Measurements from ENCODE around the gene DOCK2. TPM values are rescaled to one million over a fixed set of nuclear protein-coding genes. Genes with fewer than 3 reads are reported as not detected.
A peak's percentile ranks its signal among the peaks of the same experiment; 100 is the strongest.

The DOCK2 gene
- total RNA-seq, 2 experiments from 2014 or later = 248 to 270 TPM

DNA sequence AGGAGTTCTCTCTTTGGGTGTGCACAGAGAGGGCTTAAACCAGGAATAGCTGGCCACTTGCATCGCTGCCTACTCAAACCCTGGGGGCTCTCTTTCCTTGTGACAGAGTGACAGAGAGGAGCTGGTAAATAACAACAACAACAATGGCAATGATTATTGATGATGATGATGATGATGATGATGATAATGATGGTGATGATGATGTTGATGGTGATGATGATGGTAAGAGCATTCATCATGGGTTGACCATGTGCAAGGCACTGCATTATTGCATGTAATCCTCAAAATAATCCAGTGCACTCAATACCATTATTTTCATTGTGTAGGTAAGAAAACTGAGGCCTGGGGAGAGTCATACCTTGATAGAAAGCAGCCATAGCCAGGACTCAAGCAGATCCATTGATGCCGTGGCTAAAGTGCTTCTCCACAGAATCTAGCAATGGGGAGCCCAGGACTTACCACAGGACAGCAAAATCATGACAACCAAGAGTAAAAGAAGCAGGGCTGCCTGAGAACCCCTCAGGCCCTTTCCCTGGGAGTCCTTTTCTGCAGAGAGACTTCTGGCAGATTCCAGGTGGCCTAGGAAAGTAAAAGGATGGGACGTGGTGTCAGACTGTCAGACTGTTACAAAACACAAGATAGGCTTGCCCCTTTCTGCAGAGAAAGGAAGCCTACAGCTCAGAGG, 473.5 kb downstream of the DOCK2 start:
- ChIA-PET CTCF (interaction anchor here (0.7 to 1.2 kb wide), 2 partner anchors 9 to 40 kb away, joined by 3 read pairs; no protein-coding TSS in a partner anchor), POLR2A (no interaction called here)
- Mint-ChIP-seq H3K4me1 (no peaks in the 10 kb centered on the region), H3K27me3 (peaks cover 12% of the 10 kb centered on the region), H3K27ac (no peak overlapping the region), H3K9me3 (no peaks in the 10 kb centered on the region), H3K36me3 (ENCODE audit: low read depth) (no peaks in the 10 kb centered on the region), H3K4me3 (no peak overlapping the region)
- DNase-seq = no peak

- Mint-ChIP-seq H3K4me3 (no peak overlapping the region), H3K27ac (no peak overlapping the region), H3K4me1 (no peaks in the 10 kb centered on the region), H3K36me3 (ENCODE audit: low read depth) (no peaks in the 10 kb centered on the region), H3K9me3 (no peaks in the 10 kb centered on the region), H3K27me3 (peaks cover 11% of the 10 kb centered on the region)
- ChIA-PET POLR2A (no interaction called here), CTCF (interaction anchor here (1.2 kb wide), 1 partner anchor 10 kb away, joined by 3 read pairs; no protein-coding TSS in a partner anchor)
- DNase-seq = no peak
Observed at GRCh38 chr5:170111088-170111785, 474.2 kb downstream of the DOCK2 start.

GRCh38 chr5:170112876-170113521, 475.9 kb downstream of the DOCK2 start:
- H3K9me3 Mint-ChIP-seq = no peaks in the 10 kb centered on the region
- CTCF ChIA-PET = interaction anchor here (0.9 kb wide), 1 partner anchor 12 kb away, joined by 3 read pairs; no protein-coding TSS in a partner anchor
- no peak for DNase-seq
- H3K4me3 Mint-ChIP-seq = no peak overlapping the region
- POLR2A ChIA-PET = no interaction called here
- peaks cover 10% of the 10 kb centered on the region for H3K27me3 Mint-ChIP-seq
- no peaks in the 10 kb centered on the region for H3K4me1 Mint-ChIP-seq
- no peaks in the 10 kb centered on the region for H3K36me3 Mint-ChIP-seq (ENCODE audit: low read depth)
- H3K27ac Mint-ChIP-seq = no peak overlapping the region

GRCh38 chr5:170113522-170113900, 476.4 kb downstream of the DOCK2 start:
- DNase-seq = no peak
- Mint-ChIP-seq H3K9me3 (no peaks in the 10 kb centered on the region), H3K27me3 (peaks cover 12% of the 10 kb centered on the region), H3K4me3 (no peak overlapping the region), H3K4me1 (no peaks in the 10 kb centered on the region), H3K27ac (no peak overlapping the region), H3K36me3 (ENCODE audit: low read depth) (no peaks in the 10 kb centered on the region)
- POLR2A ChIA-PET = no interaction called here
- CTCF ChIA-PET = interaction anchor here (0.9 kb wide), 1 partner anchor 13 kb away, joined by 3 read pairs; no protein-coding TSS in a partner anchor

GRCh38 chr5:170114271-170114670, 477.2 kb downstream of the DOCK2 start:
- no peaks in the 10 kb centered on the region for H3K36me3 Mint-ChIP-seq (ENCODE audit: low read depth)
- H3K4me3 Mint-ChIP-seq = no peak overlapping the region
- H3K27me3 Mint-ChIP-seq = peaks cover 17% of the 10 kb centered on the region
- H3K9me3 Mint-ChIP-seq = no peaks in the 10 kb centered on the region
- no peak for DNase-seq
- H3K4me1 Mint-ChIP-seq = no peaks in the 10 kb centered on the region
- POLR2A ChIA-PET = no interaction called here
- H3K27ac Mint-ChIP-seq = no peak overlapping the region
- CTCF ChIA-PET = no interaction called here

DNA sequence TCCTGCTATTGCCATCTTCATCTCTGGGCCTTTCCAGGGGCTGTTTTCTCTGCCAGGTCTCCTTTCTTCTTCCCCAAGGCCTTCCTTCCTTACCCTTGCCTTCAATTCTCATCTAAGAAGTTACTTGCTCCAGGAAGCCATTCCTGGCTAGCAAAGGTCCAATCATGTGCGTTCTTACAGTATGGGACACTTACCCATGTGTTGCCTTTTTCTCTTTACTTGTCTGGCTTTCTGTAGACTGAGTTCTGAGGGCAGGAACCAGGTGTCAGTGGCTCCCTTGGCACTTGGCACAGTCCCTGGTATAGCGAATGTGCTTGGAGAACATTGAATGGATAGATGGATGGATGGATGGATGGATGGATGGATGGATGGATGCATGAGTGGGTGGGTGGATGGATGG, 478.9 kb downstream of the DOCK2 start:
- ChIA-PET CTCF (no interaction called here), POLR2A (no interaction called here)
- Mint-ChIP-seq H3K4me1 (no peaks in the 10 kb centered on the region), H3K36me3 (ENCODE audit: low read depth) (no peaks in the 10 kb centered on the region), H3K27ac (no peak overlapping the region), H3K27me3 (peaks cover 28% of the 10 kb centered on the region), H3K4me3 (no peak overlapping the region), H3K9me3 (no peaks in the 10 kb centered on the region)
- no peak for DNase-seq

- CTCF ChIA-PET = no interaction called here
Observed at GRCh38 chr5:170117736-170118135, 480.7 kb downstream of the DOCK2 start.

GRCh38 chr5:170120576-170120975, 483.5 kb downstream of the DOCK2 start:
- Mint-ChIP-seq H3K4me3 (no peak overlapping the region), H3K27ac (no peak overlapping the region), H3K36me3 (ENCODE audit: low read depth) (no peaks in the 10 kb centered on the region), H3K4me1 (no peaks in the 10 kb centered on the region), H3K9me3 (no peaks in the 10 kb centered on the region), H3K27me3 (peaks cover 37% of the 10 kb centered on the region)
- ChIA-PET POLR2A (no interaction called here), CTCF (no interaction called here)
- no peak for DNase-seq

More at GRCh38 chr5:170117736-170118135, 480.7 kb downstream of the DOCK2 start:
- Mint-ChIP-seq H3K27me3 (peaks cover 39% of the 10 kb centered on the region), H3K4me1 (no peaks in the 10 kb centered on the region), H3K4me3 (no peak overlapping the region), H3K27ac (no peak overlapping the region), H3K36me3 (ENCODE audit: low read depth) (no peaks in the 10 kb centered on the region), H3K9me3 (no peaks in the 10 kb centered on the region)
- no peak for DNase-seq
- POLR2A ChIA-PET = no interaction called here

- no peak overlapping the region for H3K4me3 Mint-ChIP-seq
- CTCF ChIA-PET = interaction anchor here (2.4 kb wide), 1 partner anchor 63 kb away, joined by 5 read pairs; no protein-coding TSS in a partner anchor
- POLR2A ChIA-PET = no interaction called here
Observed at GRCh38 chr5:170121321-170121720, 484.2 kb downstream of the DOCK2 start.

DNA sequence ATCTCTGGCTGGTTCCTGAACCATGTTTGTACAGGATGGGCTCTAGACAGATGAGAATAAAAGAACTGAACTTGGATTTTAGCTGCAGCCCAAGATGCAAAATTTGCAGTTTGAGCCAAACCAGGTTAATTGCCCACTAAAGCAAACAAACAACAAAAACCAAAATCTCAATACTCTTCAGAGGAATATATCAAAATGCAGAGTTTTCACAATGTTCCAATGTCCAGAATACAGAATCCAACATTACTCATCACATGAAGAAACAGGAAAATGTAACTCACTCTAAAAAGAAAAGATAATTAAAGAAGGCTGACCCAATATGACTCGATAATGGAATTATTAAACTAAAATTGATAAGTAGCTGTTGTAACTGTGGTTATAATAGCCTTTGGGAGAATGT, 489.0 kb downstream of the DOCK2 start:
- H3K27me3 Mint-ChIP-seq = peaks cover 58% of the 10 kb centered on the region
- no peak overlapping the region for H3K27ac Mint-ChIP-seq
- no peak for DNase-seq
- H3K4me3 Mint-ChIP-seq = no peak overlapping the region
- H3K4me1 Mint-ChIP-seq = no peaks in the 10 kb centered on the region
- POLR2A ChIA-PET = no interaction called here
- no peaks in the 10 kb centered on the region for H3K36me3 Mint-ChIP-seq (ENCODE audit: low read depth)
- no peaks in the 10 kb centered on the region for H3K9me3 Mint-ChIP-seq
- CTCF ChIA-PET = no interaction called here

More at GRCh38 chr5:170121321-170121720, 484.2 kb downstream of the DOCK2 start:
- H3K9me3 Mint-ChIP-seq = no peaks in the 10 kb centered on the region
- no peak for DNase-seq
- no peak overlapping the region for H3K27ac Mint-ChIP-seq
- H3K4me1 Mint-ChIP-seq = no peaks in the 10 kb centered on the region
- H3K27me3 Mint-ChIP-seq = peaks cover 42% of the 10 kb centered on the region
- H3K36me3 Mint-ChIP-seq (ENCODE audit: low read depth) = no peaks in the 10 kb centered on the region

- ChIA-PET POLR2A (no interaction called here), CTCF (no interaction called here)
- H3K4me3 Mint-ChIP-seq = no peak overlapping the region
- no peak overlapping the region for H3K27ac Mint-ChIP-seq
- DNase-seq = no peak
- H3K27me3 Mint-ChIP-seq = peaks cover 55% of the 10 kb centered on the region
- H3K36me3 Mint-ChIP-seq (ENCODE audit: low read depth) = no peaks in the 10 kb centered on the region
- H3K4me1 Mint-ChIP-seq = no peaks in the 10 kb centered on the region
- no peaks in the 10 kb centered on the region for H3K9me3 Mint-ChIP-seq
Observed at GRCh38 chr5:170126626-170127025, 489.6 kb downstream of the DOCK2 start.

- Mint-ChIP-seq H3K27ac (no peak overlapping the region), H3K4me3 (no peak overlapping the region), H3K36me3 (ENCODE audit: low read depth) (no peaks in the 10 kb centered on the region), H3K27me3 (peaks cover 66% of the 10 kb centered on the region), H3K4me1 (no peaks in the 10 kb centered on the region), H3K9me3 (no peaks in the 10 kb centered on the region)
- no peak for DNase-seq
- CTCF ChIA-PET = interaction anchor here (1.8 kb wide), 1 partner anchor 53 kb away, joined by 5 read pairs; no protein-coding TSS in a partner anchor
- POLR2A ChIA-PET = no interaction called here
Observed at GRCh38 chr5:170131235-170131634, 494.2 kb downstream of the DOCK2 start.

DNA sequence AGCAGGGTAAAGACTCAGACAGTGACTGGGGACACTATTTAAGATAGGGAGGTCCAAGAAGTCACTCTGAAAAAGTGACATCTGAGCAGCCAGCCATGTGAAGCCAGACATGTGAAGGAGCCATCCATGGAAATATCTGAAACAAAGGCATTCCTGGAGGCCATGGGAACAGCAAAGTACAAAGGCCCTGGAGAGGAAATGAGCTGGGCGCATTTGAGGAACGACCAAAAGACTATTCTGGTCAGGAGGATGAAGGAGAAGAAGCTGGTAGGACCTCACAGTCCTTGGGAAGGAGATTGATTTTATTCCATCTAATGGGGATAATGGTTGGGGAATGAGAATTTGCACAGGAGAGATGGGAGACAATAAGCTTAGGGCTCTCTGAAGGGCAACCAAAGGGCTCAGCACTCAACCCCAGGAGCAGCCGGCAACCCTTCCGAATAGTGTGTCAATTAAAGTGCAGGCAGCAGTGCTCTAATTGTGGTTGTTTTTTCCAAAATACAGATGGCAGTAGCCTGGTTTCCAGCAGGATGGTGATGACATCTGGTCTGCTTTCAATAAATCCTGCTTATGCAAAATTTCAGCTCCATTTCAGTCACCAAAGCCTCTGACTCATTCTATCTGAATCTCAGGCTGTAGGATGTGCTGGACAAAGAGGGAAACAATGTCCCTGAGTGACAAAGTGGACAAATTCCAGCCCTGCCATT, 495.3 kb downstream of the DOCK2 start:
- H3K4me3 Mint-ChIP-seq = no peak overlapping the region
- POLR2A ChIA-PET = no interaction called here
- H3K9me3 Mint-ChIP-seq = no peaks in the 10 kb centered on the region
- H3K36me3 Mint-ChIP-seq (ENCODE audit: low read depth) = no peaks in the 10 kb centered on the region
- H3K27ac Mint-ChIP-seq = no peak overlapping the region
- H3K4me1 Mint-ChIP-seq = no peaks in the 10 kb centered on the region
- CTCF ChIA-PET = interaction anchor here (0.9 to 1.8 kb wide), 2 partner anchors 35 to 52 kb away, joined by 3 to 5 read pairs; no protein-coding TSS in a partner anchor
- peaks cover 56% of the 10 kb centered on the region for H3K27me3 Mint-ChIP-seq
- DNase-seq = peak; percentile 4

Data from activated CD4-positive, alpha-beta memory T cell treated with anti-CD3 and anti-CD28 coated beads, Interleukin-2, amount 10 ng/mL, durations not matched to agents 7 days and 5 days (primary cell).